Liver (tissue), 9 donors: ENCODE measurements around the gene TPD52L2. TPM values are rescaled to one million over a fixed set of nuclear protein-coding genes. Genes with fewer than 3 reads are reported as not detected.
"Not testable (repeated sequence)": the region's sequence is repeated elsewhere in the genome, so short reads cannot be mapped to it uniquely, and the experiment has no call there.

ENCODE experiments used
- DNase-seq: peaks from one replicate; pipeline ENCODE4 v3.0.0-alpha.2; 2017; ENCODE audit warnings: low spot score
- H3K27ac ChIP-seq, 2 donors: one replicate each; pipeline ENCODE4 v1.7.0; 2013; ENCODE audit warnings: inconsistent platforms in 2 of 2, low read length in 2 of 2, control low read depth in 1 of 2, low read depth in 1 of 2, mild to moderate bottlenecking in 1 of 2
- H3K27me3 ChIP-seq, 4 donors: one replicate each; pipeline versions ENCODE4 v1.6.1 to v1.7.0; 2013; ENCODE audit warnings: low read length in 3 of 4, inconsistent platforms in 1 of 4, mild to moderate bottlenecking in 1 of 4, moderate library complexity in 1 of 4; ENCODE audit not compliant: control insufficient read depth in 4 of 4, insufficient read depth in 4 of 4
- H3K36me3 ChIP-seq, 4 donors: one replicate each; pipeline versions ENCODE4 v1.6.1 to v1.7.0; 2013; ENCODE audit warnings: low read length in 3 of 4, mild to moderate bottlenecking in 3 of 4, low read depth in 1 of 4, moderate library complexity in 1 of 4; ENCODE audit not compliant: control insufficient read depth in 4 of 4, insufficient read depth in 3 of 4
- H3K4me1 ChIP-seq, 4 donors: one replicate each; pipeline versions ENCODE4 v1.6.1 to v1.7.0; 2013; ENCODE audit warnings: low read length in 3 of 4, mild to moderate bottlenecking in 3 of 4, moderate library complexity in 1 of 4; ENCODE audit not compliant: control insufficient read depth in 4 of 4, insufficient read depth in 4 of 4
- H3K4me3 ChIP-seq, 3 donors: one replicate each; pipeline versions ENCODE4 v1.6.1 to v1.7.0; 2013; ENCODE audit warnings: low read length in 3 of 3, control low read depth in 1 of 3, low read depth in 1 of 3, mild to moderate bottlenecking in 1 of 3
- H3K9ac ChIP-seq, 2 donors: one replicate each; pipeline ENCODE4 v1.7.0; 2013; ENCODE audit warnings: low read length in 2 of 2, mild to moderate bottlenecking in 2 of 2, moderate library complexity in 2 of 2, control low read depth in 1 of 2, low read depth in 1 of 2
- H3K9me3 ChIP-seq, 4 donors: one replicate each; pipeline versions ENCODE4 v1.6.1 to v1.7.0; 2013; ENCODE audit warnings: low read length in 3 of 4; ENCODE audit not compliant: control insufficient read depth in 4 of 4
- CTCF ChIP-seq: fragments of 150-350 bp; IDR thresholded peaks from 2 replicates; pipeline ENCODE4 v1.5.1; 2017; ENCODE audit warnings: improper control_type of control experiment, low read depth, low read length; ENCODE audit not compliant: missing input control
- EGR1 ChIP-seq, 2 donors: IDR thresholded peaks; 2 replicates each; pipeline ENCODE4 v1.6.1; 2016 to 2018; ENCODE audit warnings: antibody characterized with exemption in 2 of 2, low read depth in 2 of 2
- FOXA1 ChIP-seq: IDR thresholded peaks from 2 replicates; pipeline ENCODE4 v1.6.1; 2016; ENCODE audit warnings: antibody characterized with exemption
- GABPA ChIP-seq, 2 donors: IDR thresholded peaks in 1 of 2; conservative IDR thresholded peaks in 1 of 2; 2 replicates each; pipeline ENCODE4 v1.6.1; 2016; ENCODE audit warnings: antibody characterized with exemption in 2 of 2, mild to moderate bottlenecking in 1 of 2, moderate library complexity in 1 of 2
- HNF4A ChIP-seq, 2 donors: conservative IDR thresholded peaks; 2 replicates each; pipeline ENCODE4 v1.6.1; 2016; ENCODE audit warnings: antibody characterized with exemption in 2 of 2, mild to moderate bottlenecking in 2 of 2
- HNF4G ChIP-seq: IDR thresholded peaks from 2 replicates; pipeline ENCODE4 v1.6.1; 2016; ENCODE audit warnings: antibody characterized with exemption
- JUND ChIP-seq, 2 donors: IDR thresholded peaks; 2 replicates each; pipeline ENCODE4 v1.6.1; 2016; ENCODE audit warnings: antibody characterized with exemption in 2 of 2
- MAX ChIP-seq: IDR thresholded peaks from 2 replicates; pipeline ENCODE4 v1.6.1; 2016; ENCODE audit warnings: antibody characterized with exemption
- NR2F2 ChIP-seq: IDR thresholded peaks from 2 replicates; pipeline ENCODE4 v1.6.1; 2016; ENCODE audit warnings: antibody characterized with exemption
- RAD21 ChIP-seq, 2 donors: IDR thresholded peaks; 2 replicates each; pipeline ENCODE4 v1.6.1; 2016; ENCODE audit warnings: antibody characterized with exemption in 2 of 2, mild to moderate bottlenecking in 2 of 2
- REST ChIP-seq: IDR thresholded peaks from 2 replicates; pipeline ENCODE4 v1.6.1; 2016; ENCODE audit warnings: antibody characterized with exemption, mild to moderate bottlenecking
- RXRA ChIP-seq, 2 donors: IDR thresholded peaks; 2 replicates each; pipeline ENCODE4 v1.6.1; 2017 to 2018; ENCODE audit warnings: antibody characterized with exemption in 2 of 2, mild to moderate bottlenecking in 1 of 2
- YY1 ChIP-seq: IDR thresholded peaks from 2 replicates; pipeline ENCODE4 v1.6.1; 2016; ENCODE audit warnings: antibody characterized with exemption, mild to moderate bottlenecking
- ZBTB33 ChIP-seq: IDR thresholded peaks from 2 replicates; pipeline ENCODE4 v1.6.1; 2016; ENCODE audit warnings: antibody characterized with exemption
- WGBS: extraction: QIAGEN DNeasy Blood & Tissue Kit; methylation state at CpG from one replicate; pipeline ENCODE4 v1.1.7; 2013; 5-methylcytosine and 5-hydroxymethylcytosine counted together
- polyA plus RNA-seq, 2 donors: library from polyadenylated mRNA; stranded (reverse) in 1 of 2; unstranded in 1 of 2; fragments of 200-250 nt in 1 of 2; fragments of >200 nt in 1 of 2; fragmentation: Nextera tagmentation in 1 of 2; extraction: Ambion mirVana in 1 of 2; gene quantifications; one replicate each; pipeline versions ENCODE4 v1.2.1 to v1.2.3, GENCODE V29; 2013 to 2015
- total RNA-seq, 2 donors: library from RNA; depleted of rRNA; stranded (reverse); fragments of >200 nt; gene quantifications; one replicate each; pipeline ENCODE4 v1.2.3, GENCODE V29; 2014
- donor health status: healthy.
- donor health status: healthy.
- donor health status: healthy.
- donor health status: healthy.
- donor health status: healthy.

TPD52L2 gene
- total and polyA plus RNA-seq, 4 donors: 12.3 to 33.0 (median 28.2) TPM

- TF ChIP-seq ZBTB33 (no peak), RXRA (IDR thresholded peaks at IDR 0.05) (no peak), JUND (IDR thresholded peaks at IDR 0.05) (no peak), YY1 (no peak), FOXA1 (no peak), CTCF (no peak)
Measured at GRCh38 chr20:63878899-63879663, 14.0 kb downstream of the TPD52L2 start (continued).

GRCh38 chr20:63880901-63881300 is 15.8 kb downstream of the TPD52L2 start:
- H3K9me3 ChIP-seq, H3K27ac ChIP-seq, H3K4me3 ChIP-seq, DNase-seq, H3K27me3 ChIP-seq, H3K9ac ChIP-seq: not testable (repeated sequence)
- 96% methylated on average over 13 of the region's 13 CpGs for WGBS
- Histone ChIP-seq H3K4me1 (peaks cover 4 to 16% (median 13%) of the 10 kb centered on the region in 4 donors), H3K36me3 (peaks cover 6 to 63% (median 12%) of the 10 kb centered on the region in 4 donors)

GRCh38 chr20:63881451-63882226 is 16.6 kb downstream of the TPD52L2 start:
- Histone ChIP-seq H3K4me3 (no peak overlapping the region), H3K27me3 (no peaks in the 10 kb centered on the region), H3K9ac (no peak overlapping the region), H3K4me1 (peaks cover 4 to 16% (median 13%) of the 10 kb centered on the region in 4 donors), H3K9me3 (no peaks in the 10 kb centered on the region), H3K36me3 (peaks cover 2 to 56% (median 7%) of the 10 kb centered on the region in 4 donors), H3K27ac (no peak overlapping the region)
- TF ChIP-seq REST: no peak
- no peak for TF ChIP-seq FOXA1
- TF ChIP-seq EGR1 (IDR thresholded peaks at IDR 0.05; ENCODE audit: low read depth in 2 of 2): no peak
- TF ChIP-seq RXRA (IDR thresholded peaks at IDR 0.05): no peak
- TF ChIP-seq NR2F2: no peak
- no peak for TF ChIP-seq MAX
- no peak for TF ChIP-seq JUND (IDR thresholded peaks at IDR 0.05)
- no peak for TF ChIP-seq ZBTB33
- no peak for TF ChIP-seq CTCF
- TF ChIP-seq HNF4G: no peak
- no peak for TF ChIP-seq HNF4A (conservative IDR thresholded peaks at IDR 0.05)
- no peak for TF ChIP-seq RAD21 (IDR thresholded peaks at IDR 0.05)
- TF ChIP-seq YY1: no peak
- no peak for TF ChIP-seq GABPA (IDR thresholded peaks at IDR 0.05 in 1 of 2, conservative IDR thresholded peaks at IDR 0.05 in 1 of 2)
- no peak for DNase-seq
- WGBS: 93% methylated on average over 19 of the region's 19 CpGs
